HG03064 (cell line): ENCODE results near the gene WHRN.

Experiments used
- ATAC-seq: cut with Tn5 transposase; IDR thresholded peaks from one replicate; pipeline ENCODE4 v1.9.1; 2021; ENCODE audit warnings: low read depth; ENCODE audit not compliant: unreplicated experiment

WHRN gene

DNA sequence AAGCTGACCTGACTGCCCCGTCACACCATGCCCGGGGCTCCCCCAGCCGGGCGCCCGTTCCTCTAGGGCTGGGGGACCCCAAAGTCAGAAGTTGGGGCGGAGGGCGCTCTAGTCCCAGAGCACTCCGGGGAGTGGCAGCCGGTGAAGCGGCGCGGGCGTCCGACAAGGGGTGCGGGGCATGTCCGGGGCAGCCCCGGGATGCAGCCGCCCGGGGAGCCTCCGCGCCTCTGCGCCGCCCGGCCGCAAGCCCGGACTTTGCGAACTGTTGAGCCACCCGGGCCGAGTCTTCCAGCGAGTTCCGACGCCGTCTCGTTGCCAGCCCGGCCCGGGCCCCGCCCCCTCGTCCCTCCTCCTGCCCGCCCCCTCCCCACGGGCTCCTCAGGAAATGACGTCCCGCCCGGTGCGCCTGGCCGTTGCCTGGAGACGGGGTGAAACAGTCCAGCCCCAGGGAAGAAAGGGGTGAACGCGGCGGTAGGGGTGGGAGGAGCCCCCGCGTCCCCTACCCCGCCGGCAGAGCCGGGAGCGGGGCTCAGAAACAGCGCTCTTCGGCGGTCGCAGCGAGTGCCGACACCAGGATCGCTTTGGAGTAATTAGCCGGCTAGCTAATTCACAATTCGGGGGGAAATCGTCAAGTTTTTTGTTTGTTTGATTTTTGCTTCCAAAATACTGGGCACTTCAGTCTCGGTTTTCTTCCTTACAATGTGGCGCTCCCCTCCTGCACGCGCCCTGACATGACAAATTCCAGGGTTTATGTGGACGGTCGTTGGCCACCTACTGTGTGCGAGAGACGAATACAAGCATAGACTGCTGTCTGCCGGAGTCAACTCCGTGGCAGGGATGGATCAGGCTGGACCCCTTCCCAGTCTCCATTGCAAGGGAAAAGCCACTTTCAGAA lies at the start of gene WHRN:
WHRN (minus strand) TSS at position 287 of the 895 bp plus-strand sequence. CDS start 672 bp downstream, outside the sequence.
- ATAC-seq = no peak

DNA sequence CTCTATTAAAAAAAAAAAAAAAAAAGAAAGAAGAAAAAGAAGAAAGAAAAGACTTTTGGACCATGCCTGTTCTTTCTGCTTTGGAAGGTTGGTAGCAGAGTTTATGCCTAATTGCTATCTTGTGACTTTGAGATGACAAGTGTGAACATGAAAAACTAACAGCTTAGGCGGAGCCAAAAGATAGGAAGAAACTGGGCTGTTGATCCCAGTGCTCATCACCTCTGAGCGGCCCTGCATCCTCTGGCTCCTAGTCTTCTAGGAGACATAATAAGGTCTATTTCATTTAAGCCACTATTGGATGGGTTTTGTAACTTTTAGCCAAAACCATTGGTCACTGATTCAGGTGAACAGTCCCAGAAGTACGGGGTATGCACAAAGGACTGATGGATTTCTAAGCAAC lies 47.9 kb upstream of the WHRN start:
- no peak for ATAC-seq

GRCh38 chr9:114552706-114553105 lies 47.4 kb upstream of the WHRN start:
- no peak for ATAC-seq

- no peak for ATAC-seq
These were observed 46.7 kb upstream of the WHRN start for GRCh38 chr9:114551750-114552685.

- no peak for ATAC-seq
These were observed 44.5 kb upstream of the WHRN start for GRCh38 chr9:114549697-114550330.

DNA sequence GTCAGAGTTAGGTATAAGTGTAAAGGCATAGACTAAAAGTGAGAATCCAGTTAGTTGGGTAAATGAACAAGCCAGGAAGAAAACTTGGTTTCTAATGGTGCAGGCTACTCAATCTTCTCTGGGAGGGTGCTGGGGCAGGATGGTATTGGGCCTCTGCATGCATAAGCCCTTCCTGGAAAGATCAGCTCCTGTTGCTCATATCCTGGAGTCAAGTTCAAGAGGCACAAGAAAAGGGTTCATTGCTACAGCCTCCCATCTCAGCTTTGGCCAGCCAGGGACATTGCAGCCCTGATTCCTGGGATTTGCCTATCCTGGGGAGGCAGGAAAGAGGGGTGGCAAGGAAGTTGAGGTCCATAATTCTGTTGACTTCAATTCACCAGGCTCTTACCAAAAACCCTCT lies 41.6 kb upstream of the WHRN start:
- ATAC-seq = no peak

DNA sequence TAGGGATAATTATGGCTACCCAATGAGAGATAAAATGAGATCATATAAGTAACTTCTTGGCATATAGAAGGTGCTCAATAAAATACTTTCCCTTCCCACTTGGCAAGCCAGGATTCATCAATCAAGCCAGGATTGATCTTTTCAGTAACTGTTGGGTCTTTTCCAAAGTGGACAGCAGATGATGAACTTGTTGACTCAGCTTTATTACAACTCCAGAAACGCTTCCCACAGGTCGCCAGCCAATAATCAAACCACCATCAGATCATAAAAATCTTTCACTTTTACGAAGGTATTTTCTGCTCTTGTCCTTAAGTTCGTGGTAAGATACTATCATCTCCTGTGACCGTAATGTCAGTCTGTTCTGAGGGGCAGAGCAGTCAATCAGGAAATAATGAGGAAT lies 39.8 kb upstream of the WHRN start:
- no peak for ATAC-seq

DNA sequence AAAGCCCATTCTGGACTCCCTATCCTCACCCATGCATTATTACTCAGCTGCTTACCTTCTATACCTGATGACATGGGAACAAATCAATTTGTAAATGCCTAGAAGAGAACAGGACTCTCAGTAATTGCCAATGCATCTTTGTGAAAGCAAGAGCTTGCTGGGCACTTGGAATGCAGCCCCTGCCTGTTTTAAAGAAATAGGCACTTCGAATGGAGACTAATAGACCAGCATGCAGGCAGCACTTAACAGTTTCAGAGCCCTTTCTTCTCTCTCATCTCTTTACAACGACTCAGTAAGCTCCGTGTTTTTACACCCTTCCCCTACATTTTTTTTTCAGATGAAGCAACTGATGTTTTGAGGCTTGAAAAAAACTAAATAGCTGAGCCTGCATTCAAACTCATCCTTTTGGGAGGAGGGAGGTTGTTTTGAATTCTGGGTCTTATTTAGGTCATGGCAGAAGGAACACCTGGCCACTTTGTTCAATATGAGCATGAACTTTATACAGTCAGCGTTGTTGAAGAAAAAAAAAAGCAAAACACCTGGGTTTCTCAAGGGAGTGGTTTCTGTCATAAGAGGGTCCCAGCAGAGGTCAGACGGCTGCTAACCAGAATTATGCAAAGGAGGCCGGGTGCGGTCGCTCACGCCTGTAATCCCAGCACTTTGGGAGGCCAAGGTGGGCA lies 34.6 kb upstream of the WHRN start:
- ATAC-seq = no peak

DNA sequence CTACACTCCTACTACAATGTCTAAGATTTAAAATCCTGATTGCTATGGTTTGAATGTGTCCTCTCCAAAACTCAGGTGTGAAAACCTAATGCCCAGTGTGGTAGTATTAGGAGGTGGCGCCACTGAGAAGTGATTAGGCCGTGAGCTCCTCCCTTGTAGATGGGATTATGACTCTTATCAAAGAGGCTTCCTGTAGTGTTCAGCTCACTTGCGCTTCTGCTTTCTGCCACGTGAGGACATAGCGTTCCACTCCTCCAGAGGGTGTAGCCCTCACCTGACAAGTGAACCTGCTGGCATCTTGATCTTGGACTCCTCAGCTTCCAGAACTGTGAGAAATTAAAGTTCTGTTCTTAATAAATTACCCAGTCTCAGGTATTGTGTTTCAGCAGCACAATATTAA lies 33.0 kb upstream of the WHRN start:
- ATAC-seq = no peak

DNA sequence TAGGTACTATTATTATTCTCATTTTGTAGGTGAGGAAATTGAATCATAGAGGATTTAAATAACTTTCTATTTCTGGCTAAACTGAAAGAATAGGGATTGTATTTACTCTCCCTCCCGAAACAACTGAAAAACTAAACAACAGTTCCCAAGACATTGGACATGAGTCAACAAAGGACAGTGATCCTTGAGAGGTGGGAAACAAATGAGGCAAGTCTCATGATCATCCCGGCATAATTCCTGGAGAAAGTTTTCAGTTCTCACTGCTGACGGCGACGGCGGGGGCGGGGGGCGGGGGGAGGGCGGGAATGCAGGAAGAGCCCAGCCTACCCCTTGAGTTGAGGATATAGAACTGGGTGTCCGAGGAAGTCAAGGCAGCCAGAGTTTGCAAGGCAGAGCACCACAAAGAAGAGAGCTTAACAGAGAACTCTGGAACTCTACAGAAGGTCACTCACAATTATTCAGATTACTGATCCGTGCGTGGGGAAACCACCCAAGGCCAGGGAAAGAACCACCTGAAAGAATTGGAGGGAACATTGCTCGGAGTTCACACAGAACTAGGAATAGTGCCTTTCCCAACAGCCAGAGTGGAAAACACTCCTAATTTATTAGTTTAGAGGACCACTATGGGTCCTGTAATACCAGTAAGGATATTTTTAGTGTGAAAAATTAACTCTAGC lies 27.4 kb upstream of the WHRN start:
- ATAC-seq = no peak

DNA sequence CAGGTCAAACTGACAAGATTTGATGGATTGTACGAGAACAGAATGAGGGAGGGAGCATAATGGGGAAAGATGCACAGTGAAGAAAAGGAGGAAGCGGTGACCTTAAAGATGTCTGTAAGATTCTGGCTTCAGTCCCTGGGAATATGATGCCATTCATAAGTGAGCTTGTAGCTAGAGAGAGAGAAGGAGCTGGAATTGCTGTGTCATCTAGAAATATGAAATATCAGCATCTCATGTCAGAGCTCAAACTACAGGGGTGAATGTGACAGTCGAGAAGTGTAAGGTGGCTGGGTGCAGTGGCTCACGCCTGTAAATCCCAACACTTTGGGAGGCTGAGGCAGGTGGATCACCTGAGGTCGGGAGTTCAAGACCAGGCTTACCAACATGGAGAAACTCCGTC lies 24.0 kb upstream of the WHRN start:
- ATAC-seq = no peak

DNA sequence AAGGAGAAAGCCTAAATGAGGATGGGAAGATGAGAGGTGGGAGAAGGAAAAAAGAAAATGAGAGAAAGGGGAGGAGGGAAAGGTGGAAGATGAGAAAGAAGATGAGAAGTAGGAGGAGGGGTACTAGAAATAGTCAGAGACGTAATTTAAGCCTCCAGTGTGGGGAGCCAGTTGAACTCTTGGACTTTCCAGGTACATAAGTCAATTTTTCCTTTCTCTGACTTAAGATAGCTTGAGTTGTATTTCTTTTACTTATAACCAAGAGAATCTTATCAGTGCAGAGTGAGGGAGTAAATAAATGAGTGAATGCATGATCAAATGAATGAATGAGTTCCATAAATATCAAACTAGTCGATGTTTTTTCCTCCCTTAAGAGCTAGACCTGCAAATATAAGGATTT lies 21.5 kb upstream of the WHRN start:
- no peak for ATAC-seq

GRCh38 chr9:114525513-114525912 lies 20.2 kb upstream of the WHRN start:
- ATAC-seq = no peak

DNA sequence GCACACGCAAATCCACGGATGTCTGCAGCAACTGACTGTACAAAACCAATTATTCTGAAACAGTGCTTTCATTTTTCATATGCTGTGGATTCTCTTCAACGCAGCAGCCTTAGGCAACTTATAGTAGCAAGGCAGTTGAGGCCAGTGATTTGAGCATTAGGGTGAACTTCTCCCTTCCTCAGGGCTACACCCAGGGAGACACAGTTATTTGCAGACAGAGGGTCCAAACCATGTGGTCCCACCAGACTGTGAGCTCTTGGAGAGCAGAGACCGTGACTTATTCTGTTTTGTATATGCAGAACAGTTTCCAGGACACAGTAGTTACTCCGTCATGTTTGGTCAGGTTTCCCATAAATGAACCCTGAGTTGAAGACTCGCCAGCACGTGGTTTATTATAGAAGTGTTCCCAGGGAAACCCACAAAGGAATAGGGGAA lies 19.0 kb upstream of the WHRN start:
- ATAC-seq = no peak

- ATAC-seq = no peak
These were observed 17.6 kb upstream of the WHRN start for GRCh38 chr9:114522847-114523246.

DNA sequence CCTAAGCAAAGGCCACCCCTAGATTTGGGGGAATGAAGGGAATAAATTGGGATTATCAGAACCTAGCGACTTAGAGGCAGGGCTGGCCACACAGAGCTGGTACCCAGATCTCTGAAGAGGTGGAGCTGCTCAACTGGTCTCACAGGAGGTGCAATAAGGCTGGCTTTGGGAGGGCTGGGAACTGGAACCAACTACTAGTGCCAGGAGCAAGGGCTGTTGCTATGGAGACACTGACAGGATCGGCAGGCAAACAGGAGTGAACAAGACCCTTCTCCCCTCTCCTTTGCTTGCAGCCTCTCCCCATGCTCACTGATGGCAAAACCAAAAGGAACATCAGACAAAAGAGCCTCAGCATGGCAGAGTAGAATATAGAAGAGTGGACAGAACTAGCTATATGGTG lies 17.0 kb upstream of the WHRN start:
- no peak for ATAC-seq

GRCh38 chr9:114521846-114522245 lies 16.6 kb upstream of the WHRN start:
- no peak for ATAC-seq

GRCh38 chr9:114518599-114519022 lies 13.3 kb upstream of the WHRN start:
- ATAC-seq = no peak

GRCh38 chr9:114518120-114518519 lies 12.8 kb upstream of the WHRN start:
- ATAC-seq = no peak

DNA sequence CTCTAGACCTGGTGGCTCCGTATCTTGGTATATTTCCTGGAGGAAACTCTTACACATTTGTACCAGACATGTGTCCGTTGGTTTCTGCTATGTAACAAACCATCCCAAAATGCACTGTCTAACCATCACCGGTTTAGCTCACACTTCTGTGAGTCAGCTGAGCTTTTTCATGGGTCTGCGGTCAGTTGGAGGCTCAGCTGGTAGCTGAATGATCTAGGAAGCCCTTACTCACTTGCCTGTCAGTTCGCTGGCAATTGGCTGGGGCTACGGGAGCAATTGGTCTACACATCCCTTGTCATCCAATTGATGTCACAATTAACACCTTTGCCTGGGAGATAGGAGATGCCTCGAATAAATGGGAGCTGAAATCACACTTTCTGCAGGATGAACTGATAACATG lies 11.6 kb upstream of the WHRN start:
- no peak for ATAC-seq
